ENCODE data around the gene GTF2F1. TPM values are rescaled to one million over a fixed set of nuclear protein-coding genes. Genes with fewer than 3 reads are reported as not detected.
"Not testable (repeated sequence)": the region's sequence is repeated elsewhere in the genome, so short reads cannot be mapped to it uniquely, and the experiment has no call there.

Gene GTF2F1
- total and polyA plus RNA-seq, 10 donors, result 28.3 to 51.4 (median 41.5) TPM

GRCh38 chr19:6350688-6351087 is 42.3 kb downstream of the GTF2F1 start:
- intact Hi-C loops (cut with DNase I; ENCODE audit: low total_unique reads), result no loop called here
- Histone ChIP-seq H3K4me1 (no peaks in the 10 kb centered on the region), H3K27ac (no peak overlapping the region), H3K9me3 (no peaks in the 10 kb centered on the region), H3K27me3 (replicated peaks in 1 of 7) (no peaks in the 10 kb centered on the region), H3K36me3 (no peaks in the 10 kb centered on the region), H3K4me3 (no peak overlapping the region)
- no peak for DNase-seq
- no peak for TF ChIP-seq CTCF (IDR thresholded peaks at IDR 0.05 in 8 of 11, conservative IDR thresholded peaks at IDR 0.05 in 3 of 11)
- no peak for TF ChIP-seq POLR2AphosphoS5 (IDR thresholded peaks at IDR 0.05)
- no peak for TF ChIP-seq POLR2A (IDR thresholded peaks at IDR 0.05)
- WGBS, 5 donors, result 57 to 82% (median 66%) methylated on average over 2 of the region's 2 CpGs

GRCh38 chr19:6349271-6349670 is 43.7 kb downstream of the GTF2F1 start:
- H3K4me3 ChIP-seq; H3K27ac ChIP-seq; H3K9me3 ChIP-seq; H3K27me3 ChIP-seq (replicated peaks in 1 of 7); H3K4me1 ChIP-seq; DNase-seq; intact Hi-C loops (cut with DNase I; ENCODE audit: low total_unique reads); H3K36me3 ChIP-seq: not testable (repeated sequence)
- WGBS, 5 donors, result 86 to 100% (median 92%) methylated on average over 2 of the region's 2 CpGs

- TF ChIP-seq POLR2A (IDR thresholded peaks at IDR 0.05) (no peak), CTCF (IDR thresholded peaks at IDR 0.05 in 8 of 11, conservative IDR thresholded peaks at IDR 0.05 in 3 of 11) (no peak), POLR2AphosphoS5 (IDR thresholded peaks at IDR 0.05) (no peak)
- intact Hi-C loops (cut with DNase I; ENCODE audit: low total_unique reads), result no loop called here
- peaks cover 0 to 5% (median 0%) of the 10 kb centered on the region in 8 donors for H3K9me3 ChIP-seq
- H3K36me3 ChIP-seq, result no peaks in the 10 kb centered on the region
- 85 to 100% (median 93%) methylated on average over 1 of the region's 1 CpG for WGBS, 5 donors
- H3K4me1 ChIP-seq, result no peaks in the 10 kb centered on the region
- H3K4me3 ChIP-seq, result no peak overlapping the region
- H3K27ac ChIP-seq, result no peak overlapping the region
- H3K27me3 ChIP-seq (replicated peaks in 1 of 7), result no peaks in the 10 kb centered on the region
- DNase-seq, result no peak
Observed at GRCh38 chr19:6343462-6343861, 49.5 kb downstream of the GTF2F1 start.

GRCh38 chr19:6340493-6341201 is 52.3 kb downstream of the GTF2F1 start:
- H3K27ac ChIP-seq, result no peak overlapping the region
- no peak overlapping the region for H3K4me3 ChIP-seq
- H3K4me1 ChIP-seq, result no peaks in the 10 kb centered on the region
- WGBS, 5 donors, result 58 to 70% (median 64%) methylated on average over 14 of the region's 14 CpGs
- no peak for DNase-seq
- no peaks in the 10 kb centered on the region for H3K36me3 ChIP-seq
- TF ChIP-seq POLR2AphosphoS5 (IDR thresholded peaks at IDR 0.05) (no peak), CTCF (IDR thresholded peaks at IDR 0.05 in 8 of 11, conservative IDR thresholded peaks at IDR 0.05 in 3 of 11) (no peak), POLR2A (IDR thresholded peaks at IDR 0.05) (no peak)
- intact Hi-C loops (cut with DNase I; ENCODE audit: low total_unique reads), result no loop called here
- H3K9me3 ChIP-seq, result peaks cover 0 to 5% (median 0%) of the 10 kb centered on the region in 8 donors
- no peaks in the 10 kb centered on the region for H3K27me3 ChIP-seq (replicated peaks in 1 of 7)
